Endodermal cell (in vitro differentiated cells): ENCODE measurements around the gene EFNA3. TPM values are rescaled to one million over a fixed set of nuclear protein-coding genes. Genes with fewer than 3 reads are reported as not detected.
A peak's percentile ranks its signal among the peaks of the same experiment; 100 is the strongest.

Source experiments
- DNase-seq: peaks from one replicate; pipeline ENCODE4 v3.0.0-alpha.2; 2017
- H3K27ac ChIP-seq: 2 replicates; pipeline ENCODE4 v1.5.1; 2013; ENCODE audit warnings: mild to moderate bottlenecking, low read depth, low read length, moderate library complexity
- H3K27me3 ChIP-seq: 2 replicates; pipeline ENCODE4 v1.6.1; 2013; ENCODE audit warnings: mild to moderate bottlenecking, low read length, moderate library complexity; ENCODE audit not compliant: insufficient read depth, control insufficient read depth, poor library complexity, severe bottlenecking
- H3K36me3 ChIP-seq: 2 replicates; pipeline ENCODE4 v1.7.0; 2013; ENCODE audit warnings: mild to moderate bottlenecking, low read length, moderate library complexity; ENCODE audit not compliant: control insufficient read depth, insufficient read depth
- H3K4me1 ChIP-seq: one replicate; pipeline ENCODE4 v1.7.0; 2013; ENCODE audit warnings: low read length; ENCODE audit not compliant: control insufficient read depth, insufficient read depth
- H3K4me3 ChIP-seq: 2 replicates; pipeline ENCODE4 v1.5.1; 2013; ENCODE audit warnings: mild to moderate bottlenecking, low read length, moderate library complexity
- H3K9ac ChIP-seq: 2 replicates; pipeline ENCODE4 v1.6.1; 2013; ENCODE audit warnings: mild to moderate bottlenecking, low read length, moderate library complexity; ENCODE audit not compliant: poor library complexity, severe bottlenecking; ENCODE audit errors: extremely low read depth
- H3K9me3 ChIP-seq: 2 replicates; pipeline ENCODE4 v1.6.1; 2013; ENCODE audit warnings: mild to moderate bottlenecking, low read length, moderate library complexity; ENCODE audit not compliant: control insufficient read depth
- H3K27ac Mint-ChIP-seq: 2 replicates; pipeline ENCODE4 v1.8.0; 2020; ENCODE audit warnings: mixed read lengths
- H3K27me3 Mint-ChIP-seq: 2 replicates; pipeline ENCODE4 v1.8.0; 2021; ENCODE audit warnings: mild to moderate bottlenecking, mixed read lengths; ENCODE audit not compliant: insufficient read depth
- H3K36me3 Mint-ChIP-seq: 2 replicates; pipeline ENCODE4 v1.8.0; 2020; ENCODE audit warnings: low read depth, mixed read lengths
- H3K4me1 Mint-ChIP-seq: 2 replicates; pipeline ENCODE4 v1.8.0; 2020; ENCODE audit warnings: mixed read lengths
- H3K4me3 Mint-ChIP-seq: 2 replicates; pipeline ENCODE4 v1.8.0; 2020; ENCODE audit warnings: mild to moderate bottlenecking, moderate library complexity, mixed read lengths
- H3K9me3 Mint-ChIP-seq: 2 replicates; pipeline ENCODE4 v1.8.0; 2020; ENCODE audit warnings: mild to moderate bottlenecking, mixed read lengths
- CTCF ChIP-seq: fragments of 200-600 bp; sonication (generic); conservative IDR thresholded peaks from 2 replicates; pipeline ENCODE4 v1.5.0; 2021; ENCODE audit warnings: antibody characterized with exemption, mild to moderate bottlenecking
- WGBS, 2 experiments: methylation state at CpG; one replicate each; pipeline versions ENCODE4 v1.1.5 to v1.1.7; 2013; ENCODE audit warnings: missing lambda C conversion rate in 2 of 2, mixed read lengths in 1 of 2; ENCODE audit not compliant: insufficient coverage in 1 of 2, insufficient read length in 1 of 2; 5-methylcytosine and 5-hydroxymethylcytosine counted together
- total RNA-seq, 2 donors: library from RNA; stranded (reverse); fragmentation: NEBNext Ultra II Directional in 1 of 2; extraction: Animal tissue kit (Norgen Biotek cat#: 25700) in 1 of 2; gene quantifications; 2 replicates in 1 of 2; 3 replicates in 1 of 2; pipeline ENCODE4 v1.2.1, GENCODE V29; 2021

EFNA3 gene
- total RNA-seq, 2 donors from 2014 or later = 3.1 to 6.0 TPM

GRCh38 chr1:155070721-155071569, 7.7 kb upstream of the EFNA3 start:
- Histone ChIP-seq H3K9me3 (no peaks in the 10 kb centered on the region), H3K4me1 (peaks cover 11% of the 10 kb centered on the region), H3K27me3 (peaks cover 29% of the 10 kb centered on the region), H3K27ac (peak overlapping the region; percentile 76), H3K4me3 (peak overlapping the region; percentile 76), H3K36me3 (peaks cover 14% of the 10 kb centered on the region), H3K9ac (no peak overlapping the region)
- Mint-ChIP-seq H3K36me3 (peaks cover 23% of the 10 kb centered on the region), H3K9me3 (no peaks in the 10 kb centered on the region), H3K4me3 (peak overlapping the region; percentile 40), H3K27ac (no peak overlapping the region), H3K27me3 (peaks cover 43% of the 10 kb centered on the region), H3K4me1 (peaks cover 18% of the 10 kb centered on the region)
- WGBS, 2 experiments = 10 to 14% methylated on average over 30 to 61 of the region's 61 CpGs
- peak; percentile 96 for DNase-seq
- TF ChIP-seq CTCF = peak; percentile 80

- WGBS, 2 experiments = 36 to 40% methylated on average over 10 to 14 of the region's 14 CpGs
- Histone ChIP-seq H3K27ac (peak overlapping the region; percentile 76), H3K27me3 (peaks cover 29% of the 10 kb centered on the region), H3K9ac (no peak overlapping the region), H3K4me3 (no peak overlapping the region), H3K36me3 (peaks cover 10% of the 10 kb centered on the region), H3K9me3 (no peaks in the 10 kb centered on the region), H3K4me1 (peaks cover 11% of the 10 kb centered on the region)
- H3K9me3 Mint-ChIP-seq = no peaks in the 10 kb centered on the region
- no peak for TF ChIP-seq CTCF
- peak overlapping the region; percentile 40 for H3K4me3 Mint-ChIP-seq
- peaks cover 45% of the 10 kb centered on the region for H3K27me3 Mint-ChIP-seq
- no peak overlapping the region for H3K27ac Mint-ChIP-seq
- peaks cover 18% of the 10 kb centered on the region for H3K4me1 Mint-ChIP-seq
- peak; percentile 92 for DNase-seq
- H3K36me3 Mint-ChIP-seq = peaks cover 18% of the 10 kb centered on the region
Measured at GRCh38 chr1:155071701-155072100, 6.9 kb upstream of the EFNA3 start.

- no peaks in the 10 kb centered on the region for H3K9me3 ChIP-seq
- no peak overlapping the region for H3K4me3 ChIP-seq
- no peak overlapping the region for H3K27ac ChIP-seq
- peaks cover 11% of the 10 kb centered on the region for H3K4me1 ChIP-seq
- peaks cover 4% of the 10 kb centered on the region for H3K36me3 ChIP-seq
- 47 to 54% methylated on average over 6 to 7 of the region's 7 CpGs for WGBS, 2 experiments
- H3K27ac Mint-ChIP-seq = no peak overlapping the region
- no peak overlapping the region for H3K9ac ChIP-seq
- no peaks in the 10 kb centered on the region for H3K9me3 Mint-ChIP-seq
- H3K27me3 Mint-ChIP-seq = peaks cover 52% of the 10 kb centered on the region
- peaks cover 10% of the 10 kb centered on the region for H3K36me3 Mint-ChIP-seq
- peaks cover 29% of the 10 kb centered on the region for H3K27me3 ChIP-seq
- DNase-seq = no peak
- H3K4me3 Mint-ChIP-seq = no peak overlapping the region
- no peak for TF ChIP-seq CTCF
- H3K4me1 Mint-ChIP-seq = peaks cover 28% of the 10 kb centered on the region
Measured at GRCh38 chr1:155072531-155073289, 5.9 kb upstream of the EFNA3 start.
